Adrenal gland (tissue), 5 donors: ENCODE measurements around the gene ATP9B.

Experiments
- CTCF ChIP-seq, 6 experiments: fragments of 450-650 bp in 4 of 6; fragments of 200-600 bp in 2 of 6; sonication (generic) in 1 of 6; IDR thresholded peaks; 1 replicate in 5 of 6; 2 replicates in 1 of 6; pipeline versions ENCODE4 v1.5.1 to v1.8.0; 2016 to 2021; ENCODE audit warnings: antibody characterized with exemption in 6 of 6, mild to moderate bottlenecking in 2 of 6, moderate library complexity in 1 of 6
- POLR2A ChIP-seq, 2 donors: fragments of 450-650 bp; IDR thresholded peaks; one replicate each; pipeline ENCODE4 v1.6.1; 2017; ENCODE audit warnings: antibody characterized with exemption in 2 of 2, mild to moderate bottlenecking in 2 of 2, moderate library complexity in 1 of 2
- donor health status: DM: no; HTN: no; CAD: no.

- TF ChIP-seq POLR2A (IDR thresholded peaks at IDR 0.05) (no peak), CTCF (IDR thresholded peaks at IDR 0.05) (no peak)
Measured at GRCh38 chr18:79092874-79093273, 23.7 kb downstream of the ATP9B start.
